ENCODE results near the gene IGF2. TPM values are rescaled to one million over a fixed set of nuclear protein-coding genes. Genes with fewer than 3 reads are reported as not detected.
A peak's percentile ranks its signal among the peaks of the same experiment; 100 is the strongest.

The IGF2 gene
- total RNA-seq, 1 donor from 2014 or later, result 11.2 TPM

- DNase-seq, result no peak
Observed at GRCh38 chr11:2169626-2170570, 30.7 kb upstream of the IGF2 start.

GRCh38 chr11:2169005-2169378, 29.8 kb upstream of the IGF2 start:
- DNase-seq, result no peak

- no peak for DNase-seq
Observed at GRCh38 chr11:2168286-2169004, 29.3 kb upstream of the IGF2 start.

GRCh38 chr11:2167141-2168045, 28.2 kb upstream of the IGF2 start:
- no peak for DNase-seq

- DNase-seq, result peak; percentile 23
Observed at GRCh38 chr11:2166091-2166851, 27.1 kb upstream of the IGF2 start.

- DNase-seq, result no peak
Observed at GRCh38 chr11:2165571-2165970, 26.4 kb upstream of the IGF2 start.

GRCh38 chr11:2164861-2165555, 25.8 kb upstream of the IGF2 start:
- DNase-seq, result no peak

GRCh38 chr11:2164081-2164480, 24.9 kb upstream of the IGF2 start:
- no peak for DNase-seq

- DNase-seq, result no peak
Observed at GRCh38 chr11:2163428-2163978, 24.3 kb upstream of the IGF2 start.

GRCh38 chr11:2160736-2161259, 21.6 kb upstream of the IGF2 start, which contains the start of gene INS:
TSS of gene INS (minus strand) at chr11:2161209. CDS start at chr11:2160971, 238 bp downstream.
- DNase-seq, result no peak

- DNase-seq, result no peak
Observed at GRCh38 chr11:2159536-2160413, 20.6 kb upstream of the IGF2 start.

- no peak for DNase-seq
Observed at GRCh38 chr11:2158966-2159365, 19.8 kb upstream of the IGF2 start.

- no peak for DNase-seq
Observed at GRCh38 chr11:2158296-2158737, 19.1 kb upstream of the IGF2 start.

GRCh38 chr11:2157294-2158040, 18.3 kb upstream of the IGF2 start:
- DNase-seq, result no peak

- DNase-seq, result peak; percentile 76
Observed at GRCh38 chr11:2156416-2157182, 17.4 kb upstream of the IGF2 start.

GRCh38 chr11:2155511-2155910, 16.3 kb upstream of the IGF2 start:
- no peak for DNase-seq

- no peak for DNase-seq
Observed at GRCh38 chr11:2154889-2155288, 15.7 kb upstream of the IGF2 start.

- no peak for DNase-seq
Observed at GRCh38 chr11:2154195-2154585, 15.0 kb upstream of the IGF2 start.

Data from dermis blood vessel endothelial cell (primary cell).